HEK293 (cell line): Measurements from ENCODE around the gene MUC5B.
"Not testable (repeated sequence)": the region's sequence is repeated elsewhere in the genome, so short reads cannot be mapped to it uniquely, and the experiment has no call there.

Experiments
- SP7 ChIP-seq: fragments of 450-650 bp; formaldehyde crosslinking; IDR thresholded peaks from 2 replicates; pipeline ENCODE4 v1.5.1; 2016; ENCODE audit warnings: missing biosample characterization, missing genetic modification characterization
- WT1 ChIP-seq: fragments of 450-650 bp; formaldehyde crosslinking; IDR thresholded peaks from 2 replicates; pipeline ENCODE4 v1.5.1; 2016; ENCODE audit warnings: missing biosample characterization, missing genetic modification characterization
- ZNF660 ChIP-seq: fragments of 450-650 bp; IDR thresholded peaks from 2 replicates; pipeline ENCODE4 v1.5.1; 2018; ENCODE audit warnings: missing biosample characterization, mild to moderate bottlenecking, missing genetic modification characterization

GRCh38 chr11:1215826-1216225 lies 7.0 kb upstream of the MUC5B start:
- not testable (repeated sequence) for TF ChIP-seq ZNF660 (tag by site-specific recombination); SP7; WT1 (tag by site-specific recombination)
